GM19099 (cell line): ENCODE measurements around the gene TMEM271.

ENCODE experiments used
- POLR2A ChIP-seq: IDR thresholded peaks from 3 replicates; pipeline ENCODE4 v1.6.1; 2011; ENCODE audit warnings: low read depth; ENCODE audit not compliant: insufficient read length; ENCODE audit errors: extremely low read depth

TMEM271 gene

GRCh38 chr4:566508-567295 lies 9.4 kb downstream of the TMEM271 start:
- TF ChIP-seq POLR2A: no peak

GRCh38 chr4:566035-566434 lies 10.1 kb downstream of the TMEM271 start:
- no peak for TF ChIP-seq POLR2A

- no peak for TF ChIP-seq POLR2A
Observed at GRCh38 chr4:561426-561825, 14.7 kb downstream of the TMEM271 start.

DNA sequence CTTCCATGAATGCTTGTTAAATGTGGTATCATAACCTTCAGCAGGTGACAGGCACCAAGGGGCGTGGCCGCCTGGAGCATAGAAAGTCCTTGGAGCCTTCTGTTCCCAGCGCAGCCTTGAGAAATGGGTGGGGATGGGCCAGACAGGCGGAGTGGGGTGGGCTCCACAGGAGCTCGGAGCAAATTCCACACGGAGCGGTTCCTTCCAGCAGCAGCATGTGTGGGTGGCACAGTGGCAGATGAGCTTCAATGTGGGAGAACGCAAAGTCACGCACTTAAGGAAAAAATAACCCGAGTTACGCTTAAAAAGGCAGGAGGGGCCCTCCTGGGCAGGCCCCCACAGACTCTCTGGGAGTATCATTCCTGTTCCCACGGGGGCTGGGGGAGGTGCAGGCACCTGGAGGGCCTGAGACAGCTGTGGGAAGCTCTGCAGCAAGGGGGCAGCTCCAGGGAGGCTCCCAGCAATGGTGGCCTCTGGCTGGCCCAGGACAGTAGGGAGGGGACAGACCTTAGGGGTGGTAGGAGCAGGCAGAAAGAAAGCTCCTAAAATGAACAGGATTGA lies 15.3 kb downstream of the TMEM271 start:
- no peak for TF ChIP-seq POLR2A

DNA sequence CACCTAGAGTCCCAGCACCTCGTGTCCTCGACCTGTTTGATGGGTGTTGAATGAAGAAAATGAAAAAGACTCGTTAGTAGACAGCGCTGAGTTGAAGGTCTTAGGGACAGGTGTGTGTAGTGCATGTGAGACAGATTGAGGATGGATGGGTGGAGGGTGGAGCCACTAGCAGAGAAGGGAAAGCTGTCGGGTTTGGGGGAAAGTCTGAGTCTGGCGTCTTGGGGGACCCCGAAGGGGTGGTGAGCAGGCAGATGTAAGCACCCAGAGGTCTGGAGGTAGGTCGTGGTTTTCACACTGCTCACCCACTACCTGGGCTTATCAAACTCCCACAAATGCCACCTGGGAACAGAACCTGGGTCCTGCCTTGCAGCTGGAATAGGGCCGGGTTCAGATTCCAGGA lies 16.0 kb downstream of the TMEM271 start:
- no peak for TF ChIP-seq POLR2A

DNA sequence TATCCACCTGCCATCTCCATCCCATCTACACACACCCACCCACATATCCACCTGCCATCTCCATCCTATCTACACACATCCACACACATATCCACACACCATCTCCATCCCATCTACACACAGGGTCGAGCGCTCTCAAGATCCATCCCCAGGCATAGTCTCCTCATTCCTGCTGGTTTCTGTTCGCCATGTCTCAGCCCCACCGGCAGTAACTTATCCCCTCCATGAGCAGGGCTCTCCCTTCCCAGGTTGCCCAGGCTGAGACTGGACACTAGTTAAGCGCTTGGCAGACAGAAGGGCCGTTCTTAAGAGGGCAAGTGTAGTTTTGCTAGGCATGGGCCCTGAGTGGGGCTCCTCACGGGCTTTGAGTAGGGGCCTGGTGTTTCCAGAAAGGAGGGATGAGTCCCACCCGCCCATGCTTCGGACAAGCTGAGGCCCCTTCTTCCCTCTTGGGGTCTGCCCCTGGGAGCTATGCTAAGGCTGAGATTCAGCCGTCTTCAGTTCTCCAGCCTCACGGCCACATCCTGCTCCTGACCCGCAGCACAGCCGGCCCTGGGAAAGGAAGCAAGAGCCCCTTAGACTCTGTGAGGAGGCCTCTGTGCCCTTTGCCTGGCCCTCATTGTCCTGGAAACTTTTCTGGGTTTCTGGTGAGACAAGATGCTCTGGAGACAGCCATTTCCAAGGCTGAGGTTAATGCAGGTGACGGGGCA lies 20.4 kb downstream of the TMEM271 start:
- no peak for TF ChIP-seq POLR2A

DNA sequence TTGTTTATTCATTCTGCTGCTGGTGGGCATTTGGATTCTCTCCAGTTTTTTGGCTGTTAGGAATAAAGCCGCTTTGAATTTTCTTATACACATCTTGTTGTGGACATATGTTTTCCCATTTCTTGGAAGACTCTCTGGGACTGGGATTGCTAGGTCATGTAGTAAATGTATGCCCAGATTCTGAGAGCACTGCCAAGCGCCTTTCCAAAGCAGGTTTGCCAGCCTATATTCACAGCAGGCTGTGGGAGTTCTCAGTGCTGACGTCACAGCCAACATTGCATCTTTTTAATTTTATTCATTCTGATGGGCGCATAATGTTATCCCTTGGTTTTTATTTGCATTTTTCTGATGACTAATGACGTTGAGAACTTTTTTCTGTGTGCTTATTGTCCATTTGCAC lies 24.1 kb downstream of the TMEM271 start:
- no peak for TF ChIP-seq POLR2A

- no peak for TF ChIP-seq POLR2A
Observed at GRCh38 chr4:548976-549375, 27.1 kb downstream of the TMEM271 start.

DNA sequence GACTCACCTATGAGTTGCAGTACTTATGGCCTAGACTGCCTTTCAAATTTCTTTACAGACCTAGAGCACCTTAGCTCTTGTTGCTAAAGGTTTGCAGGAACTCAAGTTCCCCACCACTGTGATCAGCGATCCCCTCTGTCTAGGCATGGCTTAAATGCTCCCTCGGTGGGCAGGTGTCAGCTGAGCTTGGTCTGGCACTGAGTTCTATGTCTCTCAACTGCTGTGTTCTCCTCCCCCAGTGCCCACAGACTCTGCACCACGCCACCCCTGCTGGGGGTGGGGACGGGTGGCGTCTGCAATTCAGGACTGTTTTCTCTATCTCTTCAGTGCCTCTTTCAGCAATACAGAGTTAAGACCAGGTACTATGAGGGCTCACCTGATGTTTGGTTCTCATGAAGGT lies 30.5 kb downstream of the TMEM271 start:
- TF ChIP-seq POLR2A: no peak

- TF ChIP-seq POLR2A: no peak
Observed at GRCh38 chr4:544386-545105, 31.5 kb downstream of the TMEM271 start.

GRCh38 chr4:541271-541670 lies 34.8 kb downstream of the TMEM271 start:
- TF ChIP-seq POLR2A: no peak

DNA sequence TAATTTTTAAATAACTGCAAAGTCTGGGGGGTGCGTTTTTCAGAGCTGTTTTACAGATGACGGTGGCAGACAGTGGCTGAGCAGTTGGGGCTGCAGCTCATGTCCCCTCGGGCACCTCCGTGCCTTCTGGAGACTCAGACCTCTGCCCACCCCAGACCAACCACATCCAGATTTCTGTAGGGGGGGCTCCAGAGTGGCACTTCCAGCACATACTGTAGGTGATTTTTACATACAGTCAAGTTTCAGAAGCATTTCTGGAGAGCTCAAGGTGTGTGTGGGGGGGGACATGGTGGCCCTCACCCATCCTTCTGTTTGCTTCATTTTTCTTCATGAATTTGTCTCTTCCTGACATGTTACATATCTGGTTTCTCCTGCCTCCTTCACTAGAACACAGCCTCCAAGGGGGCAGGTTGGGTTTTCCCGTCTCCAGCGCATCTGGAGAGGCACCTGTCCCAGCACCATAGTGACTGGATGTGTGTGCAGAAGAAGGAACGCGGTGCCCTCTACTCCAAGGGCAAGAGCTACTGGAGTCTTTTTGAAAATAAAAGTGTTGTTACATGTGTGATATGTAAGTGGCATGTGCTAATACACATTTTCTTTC lies 37.5 kb downstream of the TMEM271 start:
- TF ChIP-seq POLR2A: no peak

- no peak for TF ChIP-seq POLR2A
Observed at GRCh38 chr4:537436-538264, 38.4 kb downstream of the TMEM271 start.

GRCh38 chr4:536351-536972 lies 39.6 kb downstream of the TMEM271 start:
- TF ChIP-seq POLR2A: no peak

DNA sequence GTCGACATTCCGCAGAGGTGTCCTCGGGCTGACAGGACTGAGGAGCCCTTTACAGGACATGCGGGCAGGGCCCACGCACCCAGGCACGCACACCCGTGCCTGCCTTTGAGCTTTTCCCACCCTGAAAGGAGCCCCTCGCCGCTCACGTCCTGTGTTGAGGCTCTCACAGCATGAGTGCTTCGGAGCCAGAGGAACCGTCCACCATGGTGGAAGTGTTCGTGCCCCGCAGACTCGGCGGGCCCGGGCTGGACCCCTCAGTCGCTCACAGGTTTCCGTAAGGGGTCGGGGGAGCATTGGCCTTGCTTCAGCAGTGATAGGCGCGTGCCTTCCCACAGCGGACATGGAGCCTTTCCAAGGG lies 40.2 kb downstream of the TMEM271 start:
- no peak for TF ChIP-seq POLR2A
